Vagina (tissue), 2 donors: ENCODE measurements around the gene DLEC1. TPM values are rescaled to one million over a fixed set of nuclear protein-coding genes. Genes with fewer than 3 reads are reported as not detected.

ENCODE experiments used
- DNase-seq, 2 donors: peaks; one replicate each; pipeline ENCODE4 v3.0.0-alpha.2; 2017; ENCODE audit errors: extremely low spot score in 2 of 2
- H3K27ac ChIP-seq: fragments of 200-600 bp; sonication (generic); one replicate; pipeline ENCODE4 v1.5.1; 2019
- H3K27me3 ChIP-seq: fragments of 200-600 bp; sonication (generic); one replicate; pipeline ENCODE4 v1.5.1; 2019
- H3K36me3 ChIP-seq, 2 donors: fragments of 200-600 bp; sonication (generic); one replicate each; pipeline ENCODE4 v1.5.1; 2017 to 2019
- H3K4me1 ChIP-seq: fragments of 200-600 bp; sonication (generic); one replicate; pipeline ENCODE4 v1.5.1; 2019
- H3K4me3 ChIP-seq, 2 donors: fragments of 200-600 bp; sonication (generic); 1 replicate in 1 of 2; 2 replicates in 1 of 2; pipeline ENCODE4 v1.5.1; 2016 to 2019
- H3K9me3 ChIP-seq: fragments of 200-600 bp; sonication (generic); one replicate; pipeline ENCODE4 v1.5.1; 2019
- POLR2A ChIP-seq, 2 donors: fragments of 450-650 bp; IDR thresholded peaks; one replicate each; pipeline ENCODE4 v1.6.1; 2017; ENCODE audit warnings: antibody characterized with exemption in 2 of 2, mild to moderate bottlenecking in 2 of 2, moderate library complexity in 2 of 2
- POLR2AphosphoS5 ChIP-seq, 2 donors: sonication (generic); formaldehyde crosslinking; IDR thresholded peaks; one replicate each; pipeline ENCODE4 v1.9.0; 2017; ENCODE audit warnings: antibody characterized with exemption in 2 of 2, mild to moderate bottlenecking in 2 of 2, low read depth in 1 of 2; ENCODE audit not compliant: insufficient read depth in 1 of 2
- intact Hi-C: fragments of 100-400 bp; cut with DNase I; formaldehyde crosslinking; loops from one replicate; pipeline ENCODE4 v1.15.1; 2023
- total RNA-seq: library from RNA; depleted of rRNA; stranded (reverse); fragments of >200 nt; gene quantifications from one replicate; pipeline ENCODE4 v1.2.3, GENCODE V29; 2016
- TF ChIP-seq, protein P1 (sequence below), 3 experiments: fragments of 450-650 bp in 2 of 3; fragments of 200-600 bp in 1 of 3; sonication (generic) in 1 of 3; IDR thresholded peaks; one replicate each; pipeline ENCODE4 v1.5.1; 2017 to 2019; ENCODE audit warnings: antibody characterized with exemption in 3 of 3, mild to moderate bottlenecking in 2 of 3, moderate library complexity in 2 of 3

The DLEC1 gene
- total RNA-seq, 1 donor from 2014 or later: 0.25 TPM

DNA sequence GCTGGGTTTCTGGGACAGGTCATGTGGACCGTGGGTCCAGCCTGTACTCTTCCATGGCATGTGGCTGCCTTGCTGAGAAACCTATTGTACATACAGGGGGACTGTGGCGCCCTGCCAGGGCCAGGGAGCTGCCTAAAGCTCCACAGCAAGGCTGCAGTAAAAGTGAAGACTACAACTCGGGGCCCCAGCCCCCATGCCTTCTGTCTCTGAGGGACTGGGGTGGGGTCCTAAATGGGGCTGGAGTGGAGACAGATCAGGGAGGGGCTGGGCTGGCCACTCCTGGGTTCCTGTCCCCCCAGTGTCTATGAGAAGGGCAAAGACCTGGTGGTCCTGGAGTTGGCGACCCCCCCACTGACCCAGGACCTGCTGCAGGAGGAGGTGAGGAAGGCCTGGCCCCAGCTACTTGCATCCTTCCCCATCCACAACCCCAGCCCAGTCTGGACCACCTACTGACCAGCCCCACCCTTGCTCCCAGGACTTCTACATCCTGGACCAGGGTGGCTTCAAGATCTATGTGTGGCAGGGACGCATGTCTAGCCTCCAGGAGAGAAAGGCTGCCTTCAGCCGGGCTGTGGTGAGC lies 41.1 kb upstream of the DLEC1 start:
- TF ChIP-seq, protein P1, sequence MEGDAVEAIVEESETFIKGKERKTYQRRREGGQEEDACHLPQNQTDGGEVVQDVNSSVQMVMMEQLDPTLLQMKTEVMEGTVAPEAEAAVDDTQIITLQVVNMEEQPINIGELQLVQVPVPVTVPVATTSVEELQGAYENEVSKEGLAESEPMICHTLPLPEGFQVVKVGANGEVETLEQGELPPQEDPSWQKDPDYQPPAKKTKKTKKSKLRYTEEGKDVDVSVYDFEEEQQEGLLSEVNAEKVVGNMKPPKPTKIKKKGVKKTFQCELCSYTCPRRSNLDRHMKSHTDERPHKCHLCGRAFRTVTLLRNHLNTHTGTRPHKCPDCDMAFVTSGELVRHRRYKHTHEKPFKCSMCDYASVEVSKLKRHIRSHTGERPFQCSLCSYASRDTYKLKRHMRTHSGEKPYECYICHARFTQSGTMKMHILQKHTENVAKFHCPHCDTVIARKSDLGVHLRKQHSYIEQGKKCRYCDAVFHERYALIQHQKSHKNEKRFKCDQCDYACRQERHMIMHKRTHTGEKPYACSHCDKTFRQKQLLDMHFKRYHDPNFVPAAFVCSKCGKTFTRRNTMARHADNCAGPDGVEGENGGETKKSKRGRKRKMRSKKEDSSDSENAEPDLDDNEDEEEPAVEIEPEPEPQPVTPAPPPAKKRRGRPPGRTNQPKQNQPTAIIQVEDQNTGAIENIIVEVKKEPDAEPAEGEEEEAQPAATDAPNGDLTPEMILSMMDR (IDR thresholded peaks at IDR 0.05): no peak
- TF ChIP-seq POLR2A (IDR thresholded peaks at IDR 0.05): no peak
- TF ChIP-seq POLR2AphosphoS5 (IDR thresholded peaks at IDR 0.05; ENCODE audit: insufficient read depth in 1 of 2, low read depth in 1 of 2): no peak
- Histone ChIP-seq H3K27ac (peak overlapping the region; percentile 92), H3K36me3 (peaks cover 4 to 9% of the 10 kb centered on the region in 2 donors), H3K4me3 (peak overlapping the region; percentile 47 to 65), H3K9me3 (no peaks in the 10 kb centered on the region), H3K4me1 (peaks cover 37% of the 10 kb centered on the region), H3K27me3 (no peaks in the 10 kb centered on the region)
- no peak for DNase-seq
- intact Hi-C loops: no loop called here

DNA sequence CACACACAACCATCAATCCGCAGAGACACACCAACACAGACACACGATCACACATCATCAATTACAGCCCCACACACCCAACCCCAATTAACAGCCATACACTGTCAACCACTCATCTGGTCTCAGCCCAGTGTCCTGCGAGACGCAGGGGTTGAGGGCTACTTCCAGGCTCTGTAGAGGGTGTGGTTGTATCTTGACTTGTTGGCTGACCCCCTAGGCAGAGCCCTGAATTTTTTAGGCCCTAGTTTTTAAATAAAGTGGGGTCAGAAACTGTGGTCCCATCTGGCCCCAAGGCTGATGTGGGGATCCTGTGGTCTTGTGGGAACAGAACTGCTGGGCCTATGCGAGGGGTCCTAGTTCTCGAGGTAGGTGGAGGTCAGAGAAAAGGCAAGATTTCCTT lies 39.2 kb upstream of the DLEC1 start:
- intact Hi-C loops: loop anchor here (10.0 kb wide), 1 partner anchor 145 kb away; no protein-coding TSS in a partner anchor
- TF ChIP-seq, protein P1 (IDR thresholded peaks at IDR 0.05): no peak
- TF ChIP-seq POLR2AphosphoS5 (IDR thresholded peaks at IDR 0.05; ENCODE audit: insufficient read depth in 1 of 2, low read depth in 1 of 2) (no peak), POLR2A (IDR thresholded peaks at IDR 0.05) (no peak)
- H3K4me3 ChIP-seq: no peak overlapping the region

DNA sequence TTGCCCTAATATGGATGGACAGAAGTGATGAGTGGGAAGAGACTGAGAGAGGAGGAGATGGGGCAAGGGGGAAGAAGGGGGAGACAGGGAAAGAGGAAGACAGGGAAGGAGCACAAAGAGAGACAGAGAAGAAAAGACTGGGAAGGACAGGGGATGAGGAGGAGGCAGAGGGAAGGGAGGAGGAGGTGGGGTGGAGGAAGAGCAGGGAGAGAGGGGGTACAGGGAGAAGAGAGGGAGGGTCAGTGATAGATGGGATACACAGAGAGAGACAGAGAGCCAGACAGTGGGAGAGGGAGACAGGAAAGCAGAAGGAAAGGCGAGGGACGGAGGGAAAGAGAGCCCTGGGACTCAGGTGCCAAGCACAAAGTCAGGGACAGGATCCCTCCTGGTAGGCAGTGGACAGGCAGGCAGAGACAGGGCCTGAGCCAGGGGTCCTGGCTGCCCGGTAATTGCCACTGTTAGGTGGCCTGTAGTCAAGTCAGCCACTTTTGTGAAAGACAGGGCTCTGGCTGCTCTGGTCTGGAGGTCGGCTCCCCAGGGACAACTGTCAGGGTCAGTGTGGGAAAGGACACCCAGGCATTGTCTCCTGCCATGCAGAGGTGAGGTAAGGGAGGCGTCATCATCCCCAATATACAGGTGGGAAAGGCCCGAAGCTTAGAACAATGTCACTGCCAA lies 38.6 kb upstream of the DLEC1 start:
- Histone ChIP-seq H3K9me3 (no peaks in the 10 kb centered on the region), H3K4me3 (no peak overlapping the region), H3K27ac (no peak overlapping the region), H3K36me3 (peaks cover 4 to 9% of the 10 kb centered on the region in 2 donors), H3K4me1 (peaks cover 46% of the 10 kb centered on the region), H3K27me3 (no peaks in the 10 kb centered on the region)
- DNase-seq: no peak
- intact Hi-C loops: loop anchor here (10.0 kb wide), 1 partner anchor 146 kb away; no protein-coding TSS in a partner anchor
- TF ChIP-seq POLR2AphosphoS5 (IDR thresholded peaks at IDR 0.05; ENCODE audit: insufficient read depth in 1 of 2, low read depth in 1 of 2) (no peak), POLR2A (IDR thresholded peaks at IDR 0.05) (no peak)
- TF ChIP-seq, protein P1 (IDR thresholded peaks at IDR 0.05): no peak

More for the DNA sequence above, 39.2 kb upstream of the DLEC1 start:
- H3K4me1 ChIP-seq: peaks cover 41% of the 10 kb centered on the region
- H3K9me3 ChIP-seq: no peaks in the 10 kb centered on the region
- no peaks in the 10 kb centered on the region for H3K27me3 ChIP-seq
- H3K36me3 ChIP-seq: peaks cover 4 to 9% of the 10 kb centered on the region in 2 donors
- no peak for DNase-seq
- H3K27ac ChIP-seq: no peak overlapping the region

DNA sequence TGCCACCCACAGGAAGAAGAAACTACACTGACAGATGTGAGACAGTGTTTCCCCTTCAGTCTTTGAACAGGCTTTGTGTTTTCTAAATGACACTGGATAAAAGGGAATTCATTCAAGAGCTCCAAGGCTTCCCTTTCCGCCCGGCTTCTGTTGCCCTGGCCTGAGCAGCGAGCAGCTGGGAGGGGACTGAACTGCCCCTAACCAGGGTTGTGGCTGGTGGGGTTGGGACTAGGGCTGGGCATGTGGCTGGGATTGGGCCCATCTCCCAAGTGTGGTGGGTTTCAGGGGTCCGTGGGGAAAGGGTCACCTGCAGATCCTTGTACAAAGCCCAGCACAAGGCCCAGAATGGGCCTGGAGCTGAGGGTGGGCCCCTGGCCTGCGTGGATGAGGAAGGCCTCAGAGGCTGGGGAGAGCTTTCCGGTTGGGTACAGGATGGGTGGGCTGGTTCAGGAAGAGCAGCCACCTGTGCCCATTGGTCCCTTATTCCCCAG lies 38.0 kb upstream of the DLEC1 start:
- intact Hi-C loops: loop anchor here (10.0 kb wide), 1 partner anchor 146 kb away; no protein-coding TSS in a partner anchor
- DNase-seq: no peak
- peaks cover 50% of the 10 kb centered on the region for H3K4me1 ChIP-seq

More for the DNA sequence above, 38.0 kb upstream of the DLEC1 start:
- Histone ChIP-seq H3K27ac (no peak overlapping the region), H3K9me3 (no peaks in the 10 kb centered on the region), H3K27me3 (no peaks in the 10 kb centered on the region), H3K4me3 (no peak overlapping the region), H3K36me3 (peaks cover 4 to 9% of the 10 kb centered on the region in 2 donors)
- no peak for TF ChIP-seq POLR2A (IDR thresholded peaks at IDR 0.05)
- TF ChIP-seq, protein P1 (IDR thresholded peaks at IDR 0.05): no peak
- no peak for TF ChIP-seq POLR2AphosphoS5 (IDR thresholded peaks at IDR 0.05; ENCODE audit: insufficient read depth in 1 of 2, low read depth in 1 of 2)
